ELF-1 (cell line): ENCODE results near the gene LPIN1.
"Not testable (repeated sequence)": the region's sequence is repeated elsewhere in the genome, so short reads cannot be mapped to it uniquely, and the experiment has no call there.

Experiments used
- DNase-seq: peaks from one replicate; pipeline ENCODE4 v3.0.0-alpha.2; 2016; ENCODE audit warnings: low read depth, low spot score

LPIN1 gene

DNA sequence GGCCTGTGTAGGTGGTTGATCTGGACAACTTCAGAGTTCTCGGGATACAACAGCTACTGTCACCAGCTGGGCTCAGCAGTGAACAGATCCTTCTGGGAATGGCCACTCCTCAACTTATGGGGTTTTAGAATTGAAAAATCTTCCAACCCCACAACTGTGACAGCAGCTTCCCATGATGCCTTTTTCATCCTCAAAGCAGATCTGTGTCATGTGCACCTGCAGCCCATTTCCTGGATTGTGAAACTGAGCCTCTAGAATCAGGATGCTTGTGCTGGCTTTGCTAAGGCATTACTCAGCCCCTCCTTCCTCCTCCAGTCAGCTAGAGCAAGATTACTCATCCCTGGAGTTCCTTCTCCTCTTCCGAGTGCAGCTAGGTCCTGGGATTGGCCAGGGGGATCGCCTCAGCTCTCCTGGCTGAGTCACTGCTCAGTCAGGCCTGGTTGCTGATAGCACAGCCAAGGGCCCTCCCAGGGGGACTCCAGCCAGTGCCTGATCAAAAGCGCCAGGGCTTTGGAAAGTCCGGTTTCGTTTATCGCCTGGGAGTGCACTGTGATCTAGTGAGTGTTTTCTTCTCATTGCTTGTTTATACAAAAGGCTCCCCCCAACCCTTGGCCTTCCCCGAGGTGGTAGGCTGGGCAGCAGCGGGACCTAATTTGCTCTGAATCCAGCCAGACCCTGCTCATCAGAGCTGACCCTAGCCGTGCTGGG lies 2.4 kb upstream of the LPIN1 start:
- peak; percentile 97 for DNase-seq

DNA sequence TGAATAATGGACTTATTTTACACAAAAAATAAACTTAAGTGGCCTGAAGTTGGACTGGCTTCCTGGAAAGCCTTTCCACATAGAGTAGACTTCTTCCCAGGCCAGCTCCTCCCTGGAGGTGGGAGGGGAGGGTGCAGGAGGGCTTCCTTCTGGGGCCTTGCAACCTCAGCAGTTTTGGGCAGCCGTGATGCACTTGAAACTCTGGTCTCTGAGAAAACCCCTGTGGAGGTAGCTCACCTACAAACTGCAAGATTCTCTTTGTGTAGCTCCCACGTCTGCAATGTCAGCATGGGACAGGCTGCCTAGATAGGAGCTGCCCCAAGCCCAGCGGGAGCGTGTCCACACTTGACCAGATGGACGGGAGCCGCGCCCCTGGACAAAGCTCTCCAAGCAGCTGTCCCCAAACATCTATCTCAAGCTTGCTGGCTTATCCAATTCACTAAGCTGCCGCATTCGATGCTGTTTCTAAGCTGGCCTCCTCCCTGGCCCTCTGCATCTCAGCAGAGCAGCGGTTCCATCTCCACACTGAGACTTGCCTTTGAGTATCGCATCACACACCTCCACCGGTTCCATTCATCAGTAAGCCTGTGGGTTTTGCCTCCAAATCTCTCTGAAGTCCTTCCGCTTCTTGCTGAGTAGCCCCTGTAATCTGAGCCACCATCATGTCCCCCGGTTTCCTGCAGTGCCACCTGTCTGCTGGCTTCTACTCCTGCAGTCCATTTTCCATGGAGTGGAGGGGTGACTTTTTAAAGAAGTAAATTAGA lies 1.6 kb upstream of the LPIN1 start:
- DNase-seq: peak; percentile 64

DNA sequence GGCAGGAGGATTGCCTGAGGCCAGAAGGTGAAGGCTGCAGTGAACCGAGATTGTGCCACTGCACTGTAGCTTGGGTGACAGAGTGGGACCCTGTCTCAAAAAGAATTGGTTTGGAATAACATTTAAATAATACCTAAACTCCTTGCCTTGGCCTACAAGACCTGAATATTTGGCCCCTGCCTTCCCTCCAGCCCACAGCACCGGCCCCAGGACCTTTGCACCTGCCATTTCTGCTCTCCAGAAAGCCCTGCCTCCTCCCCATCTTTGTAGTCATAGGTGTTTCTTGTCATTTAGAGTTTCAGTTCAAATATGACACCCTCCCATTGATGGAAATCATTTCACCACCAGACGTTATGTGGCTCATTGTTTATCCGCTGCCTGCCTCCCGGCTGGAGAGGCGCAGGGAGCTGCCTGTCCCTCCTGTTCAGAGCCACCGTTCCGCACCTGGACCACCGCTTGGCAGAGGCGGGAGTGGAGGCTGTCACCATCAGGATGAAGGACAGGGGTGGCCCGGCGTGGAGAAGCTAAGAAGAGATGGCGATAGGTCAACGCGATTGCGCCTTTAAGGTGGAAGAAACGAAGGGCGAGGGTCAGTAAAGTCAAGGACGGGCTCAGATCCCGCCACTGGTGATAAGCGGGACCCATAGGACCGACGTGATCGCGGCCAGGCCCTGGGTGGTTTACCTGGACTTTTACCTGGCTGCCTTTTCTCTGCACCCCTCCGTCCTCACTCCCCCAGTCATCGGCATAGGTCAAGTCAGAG lies 638 bp upstream of the LPIN1 start:
- peak; percentile 6 for DNase-seq

DNA sequence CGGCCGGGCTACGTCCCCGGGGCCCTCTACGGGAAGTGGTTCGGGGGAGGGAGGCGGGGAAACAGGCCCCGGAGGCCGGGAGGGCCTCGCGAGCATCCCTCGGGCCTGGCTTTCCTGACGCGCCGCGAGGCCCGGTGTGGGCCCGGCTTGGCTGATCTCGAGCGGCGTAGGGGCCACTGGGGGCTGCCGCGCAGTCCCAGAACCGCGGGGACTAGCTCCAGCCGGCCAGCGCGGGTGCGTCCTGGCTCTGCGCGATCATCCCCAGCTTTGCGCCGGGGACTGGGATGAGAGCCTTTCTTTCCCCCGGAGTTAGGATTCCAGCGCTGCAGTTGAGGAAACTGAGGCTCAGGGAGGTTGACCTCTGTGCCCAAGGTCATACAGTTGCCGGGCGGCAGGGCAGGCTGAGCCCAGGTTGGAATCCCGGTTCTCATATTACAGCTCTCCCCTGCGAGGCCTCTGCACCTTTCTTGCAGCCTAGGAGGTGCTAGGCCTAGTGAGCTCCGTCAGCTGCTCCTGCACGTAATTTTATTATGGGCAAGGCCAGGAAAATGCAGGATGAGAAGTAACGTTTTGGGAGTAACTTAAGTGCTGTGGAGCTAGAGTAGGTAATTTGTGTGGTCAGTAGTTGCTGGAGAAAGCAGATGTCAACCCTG lies 501 bp downstream of the LPIN1 start:
- peak; percentile 82 for DNase-seq

DNA sequence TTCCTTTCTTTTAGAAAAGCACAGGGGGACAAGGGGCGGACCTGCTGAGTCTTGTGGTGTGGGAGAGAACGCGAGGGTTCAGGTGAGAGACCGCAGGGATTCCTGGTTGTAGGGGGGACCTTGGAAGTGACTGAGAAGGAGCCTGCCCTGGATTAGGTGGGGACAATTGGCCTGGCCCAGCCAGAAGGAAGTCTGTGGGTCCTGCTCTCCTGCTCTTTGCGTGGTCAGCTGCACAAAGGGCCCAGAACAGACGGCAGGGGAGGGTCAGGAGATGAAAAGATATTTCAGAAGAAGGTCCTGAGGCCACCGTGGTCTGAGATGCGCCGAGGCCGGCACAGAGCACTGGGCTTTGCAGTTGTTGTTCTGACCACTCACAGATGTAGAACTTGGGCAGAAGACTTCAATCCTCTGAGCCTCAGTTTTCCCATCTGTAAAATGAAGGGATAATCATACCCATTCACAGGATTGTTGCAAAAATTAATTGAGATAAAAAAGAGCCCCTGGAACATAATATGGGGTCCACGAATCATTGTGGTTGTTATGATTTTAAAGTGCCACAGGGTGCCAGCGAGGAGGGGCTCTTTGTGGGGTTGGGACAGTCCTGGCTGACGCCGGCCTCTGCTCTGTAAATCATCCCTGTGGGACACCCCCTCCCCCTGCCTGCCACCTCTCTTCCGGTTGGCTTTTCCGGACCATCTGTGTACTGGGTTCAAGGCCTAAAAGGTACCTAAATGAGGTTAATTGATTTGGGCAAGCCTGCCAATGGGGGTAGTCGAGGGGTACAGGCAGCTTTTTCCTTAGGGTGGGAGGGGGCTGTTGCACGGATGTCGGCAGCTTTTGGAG lies 1.8 kb downstream of the LPIN1 start:
- DNase-seq: peak; percentile 27

DNA sequence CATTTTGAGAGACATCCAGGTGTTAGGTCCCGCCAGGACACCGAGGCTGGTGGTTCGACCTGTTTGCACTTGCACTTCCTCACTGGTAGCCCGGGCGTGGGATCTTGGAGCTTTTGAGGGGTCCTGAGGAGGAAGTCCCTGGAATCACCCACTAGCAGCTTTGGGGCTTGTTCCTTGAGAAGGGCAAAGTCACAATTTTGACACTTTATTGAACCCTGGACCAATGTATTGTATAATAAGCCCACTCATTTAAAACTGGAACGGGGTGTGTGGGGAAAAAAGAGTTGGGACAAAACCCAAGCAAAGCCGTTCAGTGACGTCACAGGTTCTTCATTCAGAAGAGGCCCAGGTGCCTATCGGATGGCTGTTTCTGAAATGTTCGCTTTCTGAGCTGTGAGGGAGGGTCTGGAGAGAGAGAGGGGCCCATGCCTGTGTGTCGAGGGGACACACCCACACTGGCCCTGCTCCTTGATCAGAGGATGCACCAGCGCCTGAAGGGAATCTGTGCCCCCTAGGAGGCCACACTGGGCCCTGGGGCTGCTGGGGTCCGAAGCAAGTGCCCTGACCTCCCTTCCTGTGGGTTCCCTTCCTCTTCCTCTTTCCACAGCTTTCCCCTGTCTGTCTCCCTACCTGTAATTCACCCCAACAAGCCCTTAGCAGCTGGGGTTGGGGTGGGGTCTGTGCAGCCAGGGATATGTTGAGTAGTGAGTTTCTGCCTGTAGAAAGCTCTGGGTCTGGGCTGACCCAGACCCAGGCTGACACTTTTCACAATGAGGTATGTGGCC lies 2.6 kb downstream of the LPIN1 start:
- DNase-seq: peak; percentile 44

DNA sequence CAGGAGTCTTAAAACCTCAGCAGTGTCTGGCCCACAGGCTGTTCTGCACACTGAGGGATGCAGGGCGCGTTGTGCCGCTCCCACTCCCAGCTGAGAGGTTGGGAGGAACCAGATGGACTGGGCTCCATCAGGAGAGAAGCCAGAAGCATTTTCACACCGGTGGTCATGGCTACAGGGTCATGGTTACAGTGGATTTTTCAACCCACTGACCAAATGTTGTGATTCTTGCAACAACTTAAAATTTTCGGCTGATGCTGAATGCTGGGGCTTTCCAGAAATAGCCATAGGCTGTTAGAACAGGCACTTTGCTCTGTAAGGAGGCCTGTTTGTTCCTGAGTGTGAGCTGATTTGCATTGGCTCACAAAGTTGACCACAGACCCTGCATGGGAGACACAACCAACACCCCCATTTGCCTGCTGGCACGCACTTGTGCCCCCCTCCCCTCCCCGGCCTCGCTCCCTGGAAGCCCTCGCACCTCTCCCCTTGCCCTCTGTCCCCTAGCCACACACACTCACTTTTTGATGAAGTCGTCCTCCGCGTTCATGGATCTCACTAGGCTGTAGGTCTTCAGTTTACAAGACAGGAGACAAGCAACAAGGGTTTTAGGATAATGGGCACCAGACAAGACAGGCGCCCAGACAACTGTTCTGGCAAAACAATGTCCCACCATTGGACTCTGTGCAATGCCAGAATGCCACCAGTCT lies 3.4 kb downstream of the LPIN1 start:
- DNase-seq: peak; percentile 4

DNA sequence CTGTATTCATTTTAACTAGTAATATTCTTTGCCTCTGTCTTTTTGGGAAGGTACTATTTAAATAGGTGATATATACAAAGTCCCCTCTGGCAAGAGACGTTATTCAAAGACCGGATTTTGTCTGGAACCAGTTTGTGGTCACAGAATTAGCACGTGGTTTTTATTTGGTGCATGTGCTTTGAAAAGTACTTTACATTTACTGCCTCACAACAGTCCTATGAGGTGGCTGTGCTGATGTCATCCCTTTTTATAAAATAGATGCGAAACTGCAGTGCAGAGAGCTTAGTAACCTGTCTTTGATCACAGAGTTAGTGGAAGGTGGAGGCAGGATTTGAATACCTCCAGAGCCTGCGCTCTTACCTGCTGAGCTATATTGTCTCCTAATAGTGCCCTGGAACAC lies 4.0 kb downstream of the LPIN1 start:
- no peak for DNase-seq

DNA sequence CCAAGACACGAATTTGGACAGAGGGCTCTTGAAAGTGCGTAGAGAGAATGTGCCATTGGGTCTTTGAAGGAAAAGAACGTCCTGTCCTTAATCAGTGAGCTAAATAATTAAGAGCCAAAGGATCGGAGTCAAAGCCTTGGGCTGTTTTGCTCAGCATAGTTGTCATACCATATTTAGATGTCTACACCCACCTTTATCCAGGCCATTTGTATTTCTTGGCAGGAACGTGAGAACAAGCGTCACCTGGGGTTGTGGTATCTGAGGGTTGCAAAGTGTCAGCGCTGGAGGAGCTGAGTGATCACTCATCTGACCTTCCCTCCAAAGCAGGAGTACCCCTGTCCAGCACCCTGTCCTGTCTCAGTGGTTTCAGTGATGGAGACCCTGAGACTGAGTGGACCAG lies 4.5 kb downstream of the LPIN1 start:
- peak; percentile 26 for DNase-seq

DNA sequence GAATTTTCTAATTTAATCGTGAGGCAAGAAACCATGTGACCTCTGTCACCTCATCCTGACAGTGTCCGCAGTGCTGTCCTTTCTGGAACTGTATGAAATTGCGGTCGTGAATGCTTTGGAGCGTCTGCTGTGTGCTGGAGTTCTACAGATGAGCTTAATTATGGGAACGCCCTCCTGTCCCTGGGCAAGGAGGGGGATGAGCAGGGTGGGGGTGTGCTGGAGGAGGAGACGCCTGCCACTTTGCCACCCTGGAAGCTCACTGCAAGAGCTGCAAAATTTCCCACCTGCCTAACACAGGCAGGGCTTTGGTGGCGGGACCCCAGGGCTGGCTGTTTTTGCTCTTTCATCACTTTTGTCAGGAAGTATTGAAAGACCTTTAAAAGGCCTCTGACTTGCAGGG lies 6.5 kb downstream of the LPIN1 start:
- peak; percentile 11 for DNase-seq

DNA sequence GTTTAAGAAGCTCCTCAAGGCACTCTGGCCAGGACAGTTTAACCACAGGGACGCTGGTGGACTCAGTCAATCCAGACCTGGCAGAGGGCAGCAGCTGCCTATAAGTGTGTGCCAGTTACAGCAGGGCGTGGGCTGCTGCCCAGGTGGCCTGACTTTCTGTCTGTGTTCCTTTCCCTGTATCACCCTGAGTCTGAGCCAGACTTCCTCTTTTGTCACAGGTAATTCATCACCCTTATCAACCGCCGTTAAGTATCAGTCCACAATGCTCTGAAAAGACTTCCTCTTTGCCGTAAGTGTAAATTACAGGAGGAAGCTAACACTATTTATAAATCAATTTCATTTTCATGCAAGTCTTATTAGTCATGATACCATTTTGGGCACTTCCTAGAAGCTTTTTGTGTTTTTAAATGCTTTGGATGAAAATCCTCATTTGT lies 7.0 kb downstream of the LPIN1 start:
- peak; percentile 8 for DNase-seq

DNA sequence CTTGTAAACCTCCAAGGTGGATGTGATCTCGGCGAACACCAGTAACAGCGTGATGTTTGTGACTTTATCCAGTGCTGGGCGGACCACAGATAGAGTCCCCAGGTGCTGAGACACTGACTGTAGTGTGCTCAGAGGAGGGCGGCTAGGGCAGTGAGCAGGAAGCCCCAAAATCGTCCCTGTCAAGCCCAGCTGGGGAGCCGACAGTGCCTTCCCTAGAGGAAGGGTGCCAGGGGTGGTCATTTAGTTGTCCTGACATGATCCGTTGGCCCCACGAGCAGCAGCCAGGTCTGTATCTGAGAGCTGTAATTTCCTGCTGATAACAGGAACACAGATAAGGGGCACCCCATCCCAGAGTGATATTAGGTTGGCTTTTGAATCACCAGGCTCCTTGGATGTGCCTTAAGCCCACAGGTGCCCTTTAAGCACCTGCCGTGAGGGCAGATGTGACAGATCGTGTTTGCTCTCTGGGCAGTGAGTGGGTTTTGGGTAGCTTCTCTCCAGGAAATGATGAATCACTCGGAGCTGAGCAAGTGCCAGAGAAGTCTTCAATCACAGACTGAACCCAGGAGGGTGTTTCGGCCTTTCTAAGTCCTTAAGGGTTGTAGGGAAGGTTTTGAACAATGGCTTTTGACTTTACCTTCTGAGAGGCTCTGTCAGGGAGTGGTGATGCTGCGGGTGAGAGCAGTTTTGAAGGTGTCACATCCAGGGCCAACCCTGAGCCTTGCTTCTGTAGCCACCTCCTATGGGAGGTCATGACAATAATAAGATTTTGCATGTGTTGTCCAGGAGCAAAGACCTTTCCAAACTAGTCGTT lies 7.7 kb downstream of the LPIN1 start:
- DNase-seq: peak; percentile 15

DNA sequence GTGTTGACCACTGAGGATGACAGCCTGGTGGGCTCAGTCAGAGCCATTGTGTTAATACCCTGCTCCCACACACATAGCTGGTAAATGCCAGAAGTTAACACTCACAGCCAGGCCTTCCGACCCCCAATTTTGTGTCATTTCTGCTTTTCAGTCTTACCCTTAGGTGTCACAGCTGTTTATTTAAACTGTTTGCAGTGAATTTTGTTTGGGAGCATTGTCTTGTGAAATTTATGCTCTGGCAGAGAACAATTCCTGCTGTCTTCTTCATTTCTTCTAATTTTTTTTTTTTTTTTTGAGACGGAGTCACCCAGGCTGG lies 8.2 kb downstream of the LPIN1 start:
- DNase-seq: no peak

DNA sequence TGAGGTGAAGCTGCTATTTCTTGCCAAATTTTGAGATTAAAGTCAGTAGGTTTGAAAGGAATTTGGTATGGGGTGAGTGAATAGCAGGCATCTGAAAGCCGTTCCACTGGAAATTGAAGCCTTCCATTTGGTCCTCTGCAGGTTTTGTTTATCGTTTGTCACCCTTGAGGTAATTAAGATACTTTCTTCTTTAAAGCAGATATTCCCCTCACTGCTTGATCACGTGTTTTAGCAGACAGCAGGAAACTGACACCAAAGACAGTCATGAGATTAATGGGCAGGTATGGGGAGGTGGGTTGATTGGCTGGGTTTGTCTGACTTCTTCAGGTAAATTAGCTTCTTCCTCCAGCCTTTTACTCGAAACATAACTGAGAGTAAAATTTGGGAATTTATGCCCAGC lies 10.7 kb downstream of the LPIN1 start:
- peak; percentile 33 for DNase-seq

DNA sequence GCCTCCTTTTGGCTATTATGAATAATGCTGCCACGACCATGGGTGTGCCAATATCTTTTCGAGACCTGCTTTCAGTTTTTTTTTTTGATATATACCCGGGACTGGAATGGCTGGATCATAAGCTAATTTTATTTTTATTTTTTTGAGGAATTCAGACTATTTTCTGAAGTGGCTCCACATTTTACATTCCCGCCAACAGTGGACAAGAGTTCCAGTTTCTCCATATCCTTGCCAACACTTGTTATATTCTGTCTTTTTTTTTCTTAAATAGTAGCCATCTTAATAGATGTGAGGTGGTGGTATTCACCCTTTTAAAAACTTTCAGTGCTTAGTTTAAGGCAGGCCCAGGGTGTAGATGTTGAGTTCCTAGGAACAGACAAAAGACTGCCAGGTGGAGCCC lies 11.8 kb downstream of the LPIN1 start:
- no peak for DNase-seq

DNA sequence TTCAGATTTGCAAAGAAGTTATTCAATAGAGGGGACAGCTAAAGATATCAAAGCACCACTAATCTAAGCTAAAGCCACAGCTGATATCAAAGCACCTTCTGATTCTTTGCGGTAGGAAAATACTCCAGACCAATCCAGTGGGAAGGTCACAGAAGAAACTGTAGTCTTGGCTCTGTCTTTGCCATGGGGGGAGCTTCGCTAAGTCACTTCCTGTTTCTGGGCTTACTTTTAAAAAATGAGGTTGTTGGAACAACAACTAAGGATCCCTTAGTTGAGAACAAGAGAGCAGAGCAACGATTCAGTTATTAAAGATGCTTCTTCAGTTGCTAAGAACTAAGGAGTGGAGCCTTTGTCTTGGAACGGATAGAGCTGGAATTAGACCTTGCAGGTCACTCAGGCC lies 12.2 kb downstream of the LPIN1 start:
- no peak for DNase-seq

DNA sequence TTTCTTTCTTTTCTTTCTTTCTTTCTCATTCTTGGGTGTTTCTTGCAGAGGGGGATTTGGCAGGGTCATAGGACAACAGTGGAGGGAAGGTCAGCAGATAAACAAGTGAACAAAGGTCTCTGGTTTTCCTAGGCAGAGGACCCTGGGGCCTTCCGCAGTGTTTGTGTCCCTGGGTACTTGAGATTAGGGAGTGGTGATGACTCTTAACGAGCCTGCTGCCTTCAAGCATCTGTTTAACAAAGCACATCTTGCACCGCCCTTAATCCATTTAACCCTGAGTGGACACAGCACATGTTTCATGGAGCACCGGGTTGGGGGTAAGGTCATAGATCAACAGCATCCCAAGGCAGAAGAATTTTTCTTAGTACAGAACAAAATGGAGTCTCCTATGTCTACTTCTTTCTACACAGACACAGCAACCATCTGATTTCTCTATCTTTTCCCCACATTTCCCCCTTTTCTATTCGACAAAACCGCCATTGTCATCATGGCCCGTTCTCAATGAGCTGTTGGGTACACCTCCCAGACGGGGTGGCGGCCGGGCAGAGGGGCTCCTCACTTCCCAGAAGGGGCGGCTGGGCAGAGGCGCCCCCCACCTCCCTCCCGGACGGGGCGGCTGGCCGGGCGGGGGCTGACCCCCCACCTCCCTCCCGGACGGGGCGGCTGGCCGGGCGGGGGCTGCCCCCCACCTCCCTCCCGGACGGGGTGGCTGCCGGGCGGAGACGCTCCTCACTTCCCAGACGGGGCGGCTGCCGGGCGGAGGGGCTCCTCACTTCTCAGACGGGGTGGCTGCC lies 12.9 kb downstream of the LPIN1 start:
- DNase-seq: not testable (repeated sequence)

DNA sequence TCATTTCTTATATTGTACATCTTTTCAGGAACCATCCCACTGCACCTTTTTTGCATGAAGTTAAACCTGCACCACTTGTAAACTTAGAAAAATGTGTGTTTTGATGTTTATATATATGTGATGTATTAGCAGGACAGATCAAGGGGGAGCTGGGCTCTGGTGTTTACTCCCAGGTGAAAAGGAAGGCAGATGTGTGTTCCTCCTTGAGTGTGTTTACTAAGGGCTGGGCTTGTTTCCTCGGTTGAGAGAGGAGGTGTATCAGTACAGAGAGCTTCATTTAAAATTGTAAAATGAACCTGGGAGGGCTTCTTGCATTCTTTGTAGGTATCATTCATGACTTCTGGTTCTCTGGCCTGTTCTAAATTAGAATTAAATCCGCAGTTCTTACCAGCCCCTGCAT lies 14.8 kb downstream of the LPIN1 start:
- DNase-seq: no peak
